ENCODE results near the gene HSPB8. TPM values are rescaled to one million over a fixed set of nuclear protein-coding genes. Genes with fewer than 3 reads are reported as not detected.

Gene HSPB8
- polyA plus RNA-seq, 2 donors: 87.9 to 155 TPM

GRCh38 chr12:119149270-119149669 is 29.5 kb upstream of the HSPB8 start:
- peaks cover 3 to 4% of the 10 kb centered on the region in 2 donors for H3K9me3 ChIP-seq (ENCODE audit: control insufficient read depth in 2 of 2, insufficient read depth in 1 of 2, low read depth in 1 of 2, low read length in 1 of 2)
- 83 to 87% methylated on average over 7 of the region's 7 CpGs for WGBS, 2 donors
- no peaks in the 10 kb centered on the region for H3K27me3 ChIP-seq (ENCODE audit: control insufficient read depth in 1 of 2, insufficient read depth in 2 of 2, low read length in 2 of 2)
- no peak overlapping the region for H3K4me3 ChIP-seq (ENCODE audit: low read depth in 1 of 2, low read length in 2 of 2)
- H3K4me1 ChIP-seq (ENCODE audit: control insufficient read depth in 2 of 2, insufficient read depth in 2 of 2, low read length in 1 of 2): no peaks in the 10 kb centered on the region
- H3K27ac ChIP-seq (ENCODE audit: low read depth in 2 of 2, low read length in 1 of 2): no peak overlapping the region
- H3K36me3 ChIP-seq (ENCODE audit: control insufficient read depth in 2 of 2, insufficient read depth in 2 of 2, low read length in 1 of 2): no peaks in the 10 kb centered on the region

- no peak overlapping the region for H3K4me3 ChIP-seq (ENCODE audit: low read depth in 1 of 2, low read length in 2 of 2)
- no peak overlapping the region for H3K27ac ChIP-seq (ENCODE audit: low read depth in 2 of 2, low read length in 1 of 2)
- H3K9me3 ChIP-seq (ENCODE audit: control insufficient read depth in 2 of 2, insufficient read depth in 1 of 2, low read depth in 1 of 2, low read length in 1 of 2): peaks cover 4 to 6% of the 10 kb centered on the region in 2 donors
- no peaks in the 10 kb centered on the region for H3K36me3 ChIP-seq (ENCODE audit: control insufficient read depth in 2 of 2, insufficient read depth in 2 of 2, low read length in 1 of 2)
- no peaks in the 10 kb centered on the region for H3K4me1 ChIP-seq (ENCODE audit: control insufficient read depth in 2 of 2, insufficient read depth in 2 of 2, low read length in 1 of 2)
- 92 to 97% methylated on average over 1 of the region's 1 CpG for WGBS, 2 donors
- H3K27me3 ChIP-seq (ENCODE audit: control insufficient read depth in 1 of 2, insufficient read depth in 2 of 2, low read length in 2 of 2): no peaks in the 10 kb centered on the region
Observed at GRCh38 chr12:119151445-119152026, 27.2 kb upstream of the HSPB8 start.

DNA sequence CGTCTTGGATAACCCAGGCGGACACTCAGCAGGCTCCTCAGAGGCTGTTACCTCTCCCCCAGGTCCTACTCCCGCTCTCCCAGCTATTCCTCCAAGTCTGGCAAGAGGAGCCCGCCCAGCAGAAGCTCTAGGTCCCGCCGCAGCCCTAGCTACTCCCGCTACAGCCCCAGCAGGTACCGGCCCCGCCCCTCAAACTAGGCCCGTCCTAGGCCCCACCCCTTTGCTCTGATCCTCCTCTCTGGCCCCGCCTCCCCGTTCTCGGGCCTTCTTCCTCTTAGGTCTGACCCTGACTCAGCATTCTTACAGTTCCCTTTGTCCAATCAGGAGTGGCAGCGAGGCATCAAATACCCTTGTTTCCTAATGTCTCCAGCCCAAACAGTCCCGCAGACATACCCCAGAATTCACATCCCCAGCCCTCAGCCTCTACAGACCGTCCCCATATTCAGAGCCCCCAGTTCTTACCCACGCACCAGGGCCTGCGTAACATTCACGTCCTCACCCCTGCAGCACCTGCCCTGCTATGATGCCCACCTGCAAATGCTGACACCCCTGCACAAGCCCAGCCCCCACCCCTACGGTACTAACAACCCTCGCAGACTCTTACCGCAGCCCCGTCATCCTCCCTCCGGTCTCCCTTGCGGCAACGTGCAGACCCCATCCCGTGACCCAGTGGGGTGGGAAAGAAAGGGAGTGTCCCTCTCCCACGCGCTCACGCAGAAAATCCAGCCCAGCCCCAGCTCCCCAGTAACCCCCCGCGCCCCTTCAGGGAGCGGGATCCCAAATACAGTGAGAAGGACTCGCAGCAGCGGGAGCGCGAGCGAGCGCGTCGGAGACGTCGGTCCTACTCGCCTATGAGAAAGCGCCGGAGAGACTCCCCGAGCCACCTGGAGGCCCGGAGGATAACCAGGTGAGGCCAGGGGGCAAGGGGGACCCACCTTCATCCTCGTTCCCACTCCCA is 25.0 kb upstream of the HSPB8 start:
- no peak overlapping the region for H3K27ac ChIP-seq (ENCODE audit: low read depth in 2 of 2, low read length in 1 of 2)
- H3K27me3 ChIP-seq (ENCODE audit: control insufficient read depth in 1 of 2, insufficient read depth in 2 of 2, low read length in 2 of 2): no peaks in the 10 kb centered on the region
- no peak overlapping the region for H3K4me3 ChIP-seq (ENCODE audit: low read depth in 1 of 2, low read length in 2 of 2)
- H3K4me1 ChIP-seq (ENCODE audit: control insufficient read depth in 2 of 2, insufficient read depth in 2 of 2, low read length in 1 of 2): no peaks in the 10 kb centered on the region
- peaks cover 4 to 7% of the 10 kb centered on the region in 2 donors for H3K9me3 ChIP-seq (ENCODE audit: control insufficient read depth in 2 of 2, insufficient read depth in 1 of 2, low read depth in 1 of 2, low read length in 1 of 2)
- WGBS, 2 donors: 40 to 55% methylated on average over 49 of the region's 49 CpGs
- no peaks in the 10 kb centered on the region for H3K36me3 ChIP-seq (ENCODE audit: control insufficient read depth in 2 of 2, insufficient read depth in 2 of 2, low read length in 1 of 2)

- Histone ChIP-seq H3K9me3 (ENCODE audit: control insufficient read depth in 2 of 2, insufficient read depth in 1 of 2, low read depth in 1 of 2, low read length in 1 of 2) (peaks cover 4 to 7% of the 10 kb centered on the region in 2 donors), H3K27ac (ENCODE audit: low read depth in 2 of 2, low read length in 1 of 2) (no peak overlapping the region), H3K4me3 (ENCODE audit: low read depth in 1 of 2, low read length in 2 of 2) (no peak overlapping the region), H3K36me3 (ENCODE audit: control insufficient read depth in 2 of 2, insufficient read depth in 2 of 2, low read length in 1 of 2) (no peaks in the 10 kb centered on the region), H3K27me3 (ENCODE audit: control insufficient read depth in 1 of 2, insufficient read depth in 2 of 2, low read length in 2 of 2) (no peaks in the 10 kb centered on the region), H3K4me1 (ENCODE audit: control insufficient read depth in 2 of 2, insufficient read depth in 2 of 2, low read length in 1 of 2) (no peaks in the 10 kb centered on the region)
- 69 to 75% methylated on average over 11 of the region's 11 CpGs for WGBS, 2 donors
Observed at GRCh38 chr12:119154435-119154818, 24.3 kb upstream of the HSPB8 start.

DNA sequence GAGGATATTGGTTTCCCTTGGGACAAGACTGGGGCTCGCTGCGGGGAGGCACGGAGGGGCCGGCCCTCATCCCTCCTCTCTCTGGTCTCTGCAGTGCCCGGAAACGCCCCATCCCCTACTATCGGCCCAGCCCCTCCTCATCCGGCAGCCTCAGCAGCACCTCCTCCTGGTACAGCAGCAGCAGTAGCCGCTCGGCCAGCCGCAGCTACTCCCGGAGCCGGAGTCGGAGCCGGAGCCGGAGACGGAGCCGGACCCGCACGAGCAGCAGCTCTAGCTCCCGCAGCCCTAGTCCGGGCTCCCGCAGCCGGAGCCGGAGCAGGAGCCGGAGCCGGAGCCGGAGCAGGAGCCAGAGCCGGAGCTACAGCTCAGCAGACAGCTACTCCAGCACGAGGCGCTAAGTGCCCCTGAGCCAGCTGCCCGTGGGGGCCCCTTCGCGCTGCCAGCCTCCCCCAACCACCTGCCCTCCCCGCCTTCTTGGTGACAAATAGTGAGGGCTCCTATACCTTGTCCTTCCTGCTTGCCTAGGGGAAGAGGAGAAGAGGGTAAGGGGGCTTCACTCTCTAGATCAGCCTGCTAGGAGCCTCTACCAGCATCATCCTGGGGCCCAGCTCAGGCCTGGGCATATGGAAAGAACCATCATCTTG is 22.2 kb upstream of the HSPB8 start:
- Histone ChIP-seq H3K4me3 (ENCODE audit: low read depth in 1 of 2, low read length in 2 of 2) (no peak overlapping the region), H3K36me3 (ENCODE audit: control insufficient read depth in 2 of 2, insufficient read depth in 2 of 2, low read length in 1 of 2) (no peaks in the 10 kb centered on the region), H3K27ac (ENCODE audit: low read depth in 2 of 2, low read length in 1 of 2) (no peak overlapping the region), H3K4me1 (ENCODE audit: control insufficient read depth in 2 of 2, insufficient read depth in 2 of 2, low read length in 1 of 2) (no peaks in the 10 kb centered on the region), H3K27me3 (ENCODE audit: control insufficient read depth in 1 of 2, insufficient read depth in 2 of 2, low read length in 2 of 2) (no peaks in the 10 kb centered on the region), H3K9me3 (ENCODE audit: control insufficient read depth in 2 of 2, insufficient read depth in 1 of 2, low read depth in 1 of 2, low read length in 1 of 2) (peaks cover 2 to 5% of the 10 kb centered on the region in 2 donors)
- 82% methylated on average over 35 of the region's 35 CpGs for WGBS, 2 donors

DNA sequence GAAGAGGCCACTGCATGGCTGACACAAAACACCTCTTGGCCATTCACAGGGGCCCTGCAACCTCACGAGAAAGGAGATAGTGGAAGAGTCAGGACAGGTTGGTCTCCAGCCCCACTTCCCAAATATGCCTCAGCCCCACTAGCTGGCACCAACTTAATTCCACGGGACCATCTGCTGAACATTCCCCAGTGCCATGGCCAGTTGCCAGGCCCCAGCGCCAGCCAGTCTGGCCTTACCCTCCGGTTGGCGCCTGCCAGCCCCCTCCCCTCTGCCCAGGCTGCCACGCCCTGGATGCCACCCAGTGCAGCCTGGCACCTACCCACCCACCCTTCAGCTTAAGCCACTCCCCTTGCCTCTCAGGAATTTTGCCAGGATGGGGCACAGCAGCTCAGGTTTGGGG is 21.2 kb upstream of the HSPB8 start:
- H3K9me3 ChIP-seq (ENCODE audit: control insufficient read depth in 2 of 2, insufficient read depth in 1 of 2, low read depth in 1 of 2, low read length in 1 of 2): peaks cover 0 to 4% of the 10 kb centered on the region in 2 donors
- H3K4me3 ChIP-seq (ENCODE audit: low read depth in 1 of 2, low read length in 2 of 2): no peak overlapping the region
- H3K27me3 ChIP-seq (ENCODE audit: control insufficient read depth in 1 of 2, insufficient read depth in 2 of 2, low read length in 2 of 2): no peaks in the 10 kb centered on the region
- H3K27ac ChIP-seq (ENCODE audit: low read depth in 2 of 2, low read length in 1 of 2): no peak overlapping the region
- H3K36me3 ChIP-seq (ENCODE audit: control insufficient read depth in 2 of 2, insufficient read depth in 2 of 2, low read length in 1 of 2): no peaks in the 10 kb centered on the region
- WGBS, 2 donors: 53 to 70% methylated on average over 6 of the region's 6 CpGs
- no peaks in the 10 kb centered on the region for H3K4me1 ChIP-seq (ENCODE audit: control insufficient read depth in 2 of 2, insufficient read depth in 2 of 2, low read length in 1 of 2)

DNA sequence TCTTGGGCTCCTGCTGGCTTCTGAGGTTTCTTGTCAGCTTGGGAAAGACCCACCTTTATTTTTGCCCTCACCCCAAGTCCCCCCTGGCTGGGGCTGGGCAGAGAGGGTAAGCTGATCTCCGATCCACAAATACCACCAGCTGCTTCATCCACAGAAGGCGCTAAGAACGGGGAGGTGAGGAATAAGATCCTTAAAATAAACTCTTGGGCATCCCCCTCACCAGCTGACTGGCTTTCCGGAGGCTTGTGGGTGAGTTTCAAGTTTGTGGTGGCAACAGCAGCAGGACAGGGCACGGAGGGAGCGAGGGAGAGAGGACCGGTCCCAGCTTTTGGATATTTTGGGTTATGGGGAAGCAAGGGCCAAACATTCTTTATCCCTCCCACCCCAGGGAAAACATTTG is 20.8 kb upstream of the HSPB8 start:
- no peaks in the 10 kb centered on the region for H3K4me1 ChIP-seq (ENCODE audit: control insufficient read depth in 2 of 2, insufficient read depth in 2 of 2, low read length in 1 of 2)
- H3K9me3 ChIP-seq (ENCODE audit: control insufficient read depth in 2 of 2, insufficient read depth in 1 of 2, low read depth in 1 of 2, low read length in 1 of 2): peaks cover 0 to 4% of the 10 kb centered on the region in 2 donors
- no peaks in the 10 kb centered on the region for H3K27me3 ChIP-seq (ENCODE audit: control insufficient read depth in 1 of 2, insufficient read depth in 2 of 2, low read length in 2 of 2)
- WGBS, 2 donors: 87 to 91% methylated on average over 7 of the region's 7 CpGs
- no peak overlapping the region for H3K27ac ChIP-seq (ENCODE audit: low read depth in 2 of 2, low read length in 1 of 2)
- no peaks in the 10 kb centered on the region for H3K36me3 ChIP-seq (ENCODE audit: control insufficient read depth in 2 of 2, insufficient read depth in 2 of 2, low read length in 1 of 2)
- no peak overlapping the region for H3K4me3 ChIP-seq (ENCODE audit: low read depth in 1 of 2, low read length in 2 of 2)

DNA sequence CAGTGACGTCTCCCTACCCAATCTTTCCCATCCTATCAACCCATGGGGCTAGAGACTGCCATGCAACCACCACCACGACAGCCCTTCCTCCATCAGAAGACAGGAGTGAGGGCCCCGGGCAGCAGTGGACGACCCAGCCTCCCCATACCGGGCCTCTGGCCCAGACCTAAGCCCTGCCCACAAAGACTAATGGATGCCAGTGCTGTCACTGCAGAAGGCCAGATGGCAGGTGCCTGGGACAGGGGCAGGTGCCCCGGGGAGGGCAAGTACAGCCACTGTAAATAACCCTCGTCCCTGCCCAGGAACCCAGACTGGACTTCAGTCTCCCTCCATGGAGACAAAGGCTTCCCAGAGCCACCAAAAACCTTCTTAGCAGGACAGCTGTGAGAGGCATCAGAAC is 20.3 kb upstream of the HSPB8 start:
- Histone ChIP-seq H3K27ac (ENCODE audit: low read depth in 2 of 2, low read length in 1 of 2) (no peak overlapping the region), H3K9me3 (ENCODE audit: control insufficient read depth in 2 of 2, insufficient read depth in 1 of 2, low read depth in 1 of 2, low read length in 1 of 2) (peaks cover 0 to 4% of the 10 kb centered on the region in 2 donors), H3K36me3 (ENCODE audit: control insufficient read depth in 2 of 2, insufficient read depth in 2 of 2, low read length in 1 of 2) (no peaks in the 10 kb centered on the region), H3K4me3 (ENCODE audit: low read depth in 1 of 2, low read length in 2 of 2) (no peak overlapping the region), H3K4me1 (ENCODE audit: control insufficient read depth in 2 of 2, insufficient read depth in 2 of 2, low read length in 1 of 2) (no peaks in the 10 kb centered on the region), H3K27me3 (ENCODE audit: control insufficient read depth in 1 of 2, insufficient read depth in 2 of 2, low read length in 2 of 2) (no peaks in the 10 kb centered on the region)
- WGBS, 2 donors: 83 to 84% methylated on average over 7 of the region's 7 CpGs

DNA sequence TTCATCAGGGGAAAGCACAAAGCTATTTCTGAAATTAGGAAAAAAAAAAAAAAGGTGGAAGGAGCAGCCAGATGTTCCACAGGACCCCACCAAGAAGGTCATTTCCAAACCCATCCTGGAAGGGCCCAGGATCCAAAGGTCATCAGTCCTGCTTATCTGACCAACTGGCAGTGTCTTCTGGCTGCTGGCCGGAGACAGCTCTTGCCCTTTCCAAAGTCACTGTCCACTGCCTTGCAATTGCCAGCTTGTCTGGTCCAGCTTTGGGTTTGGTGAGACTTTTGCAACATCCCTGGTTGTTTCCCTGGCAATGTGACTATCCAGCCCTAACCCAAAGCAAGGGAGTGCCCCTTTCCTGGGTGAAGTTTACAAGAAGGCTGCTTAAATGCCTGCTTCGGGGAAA is 18.9 kb upstream of the HSPB8 start:
- WGBS, 2 donors: 78 to 86% methylated on average over 2 of the region's 2 CpGs
- Histone ChIP-seq H3K27me3 (ENCODE audit: control insufficient read depth in 1 of 2, insufficient read depth in 2 of 2, low read length in 2 of 2) (no peaks in the 10 kb centered on the region), H3K4me3 (ENCODE audit: low read depth in 1 of 2, low read length in 2 of 2) (no peak overlapping the region)

More for the DNA sequence above, 18.9 kb upstream of the HSPB8 start:
- H3K36me3 ChIP-seq (ENCODE audit: control insufficient read depth in 2 of 2, insufficient read depth in 2 of 2, low read length in 1 of 2): no peaks in the 10 kb centered on the region
- no peaks in the 10 kb centered on the region for H3K4me1 ChIP-seq (ENCODE audit: control insufficient read depth in 2 of 2, insufficient read depth in 2 of 2, low read length in 1 of 2)
- no peak overlapping the region for H3K27ac ChIP-seq (ENCODE audit: low read depth in 2 of 2, low read length in 1 of 2)
- peaks cover 0 to 4% of the 10 kb centered on the region in 2 donors for H3K9me3 ChIP-seq (ENCODE audit: control insufficient read depth in 2 of 2, insufficient read depth in 1 of 2, low read depth in 1 of 2, low read length in 1 of 2)
